Suppressor macrophage treated with lipopolysaccharide for 1 hour (primary cell): ENCODE data around the gene LINGO1.

Source experiments
- DNase-seq, 3 donors: peaks; one replicate each; pipeline ENCODE4 v3.0.0-alpha.2; 2020 to 2022

Gene LINGO1

DNA sequence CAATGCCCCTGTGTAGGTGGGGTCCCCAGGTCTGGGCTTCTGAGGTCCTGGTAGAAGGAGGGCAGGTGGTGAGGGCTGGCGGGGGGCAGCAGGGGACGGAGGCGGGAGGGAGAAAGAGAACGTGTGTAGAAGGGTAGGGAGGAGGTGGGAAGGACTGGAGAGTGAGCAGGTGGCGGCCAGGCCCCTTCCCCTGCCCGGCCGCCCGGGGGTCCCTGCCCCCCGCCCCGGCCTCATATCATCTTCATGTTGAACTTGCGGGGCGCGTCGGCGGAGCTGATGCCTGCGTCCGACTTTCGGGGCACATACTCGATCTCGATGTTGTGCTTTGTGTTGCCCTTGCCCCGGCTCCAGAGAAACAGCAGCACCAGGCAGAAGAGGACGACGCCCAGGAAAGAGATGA, 18.9 kb downstream of the LINGO1 start:
- DNase-seq = no peak

DNA sequence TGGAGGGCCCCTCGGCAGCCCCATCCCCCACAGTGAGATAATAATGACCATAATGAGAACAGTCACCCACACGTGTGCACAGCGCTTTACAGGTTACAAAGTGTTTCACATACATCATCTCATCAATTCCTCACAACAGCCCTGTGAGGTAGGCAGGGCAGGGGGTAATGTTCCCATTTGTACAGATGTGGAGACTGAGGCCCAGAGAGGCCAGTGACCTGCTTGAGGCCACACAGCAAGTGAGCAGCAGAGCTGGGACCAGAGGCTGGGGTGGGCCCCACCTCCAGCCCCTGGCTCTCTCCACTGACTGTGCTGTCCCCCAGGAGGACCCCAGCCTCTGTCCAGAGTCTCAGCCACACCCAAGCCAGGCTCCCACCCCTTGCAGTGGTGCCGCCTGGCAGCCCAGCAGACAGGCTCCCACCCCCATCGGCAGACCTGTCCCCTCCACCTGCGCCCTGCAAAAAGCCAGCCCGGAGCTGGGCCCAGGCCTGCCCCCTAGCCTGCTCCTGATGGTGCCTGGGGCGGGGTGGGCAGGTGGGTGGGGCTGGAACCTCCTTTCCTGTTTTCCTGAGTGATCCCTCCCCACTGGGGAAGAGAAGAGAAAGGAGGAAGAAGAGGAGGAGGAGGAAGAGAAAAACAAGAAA, 19.6 kb downstream of the LINGO1 start:
- no peak for DNase-seq

DNA sequence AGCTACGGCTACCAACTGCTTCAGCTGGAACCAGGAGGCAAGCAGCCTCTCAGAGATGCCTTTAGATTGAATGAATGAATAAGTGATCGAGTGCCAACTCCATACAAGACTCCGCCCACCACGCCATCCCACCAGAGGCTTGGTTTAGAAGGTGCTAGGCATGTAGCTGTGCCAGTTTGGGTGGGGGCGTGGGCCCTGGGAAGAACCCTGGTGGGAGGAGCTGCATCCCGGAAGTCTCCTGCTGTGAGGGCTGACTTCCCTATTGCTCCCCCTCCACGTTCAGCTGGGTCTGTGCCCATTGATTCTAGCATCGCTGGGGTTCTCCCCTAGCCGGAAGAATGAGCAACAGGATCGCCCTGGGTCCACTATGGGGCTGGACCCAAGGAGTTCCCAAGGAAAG, 20.9 kb downstream of the LINGO1 start:
- peak in 2 of 3 donors; percentile 24 to 34 for DNase-seq

DNA sequence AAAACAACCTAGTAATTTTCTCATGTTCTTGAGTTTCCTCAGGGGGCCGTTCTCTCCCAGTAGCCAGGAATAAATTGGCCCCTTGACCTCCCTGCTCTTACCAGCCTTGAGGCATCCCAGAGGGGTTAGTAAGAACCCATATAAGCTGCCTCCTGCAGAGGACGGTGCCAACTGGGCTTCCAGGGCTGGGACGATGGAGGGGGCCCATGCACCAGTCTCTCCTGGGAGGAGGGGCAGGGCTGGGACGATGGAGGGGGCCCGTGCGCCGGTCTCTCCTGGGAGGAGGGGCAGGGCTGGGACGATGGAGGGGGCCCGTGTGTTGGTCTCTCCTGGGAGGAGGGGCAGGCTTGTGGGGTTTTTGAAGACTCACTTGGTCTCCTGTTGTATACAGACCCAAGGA, 22.0 kb downstream of the LINGO1 start:
- DNase-seq = no peak

DNA sequence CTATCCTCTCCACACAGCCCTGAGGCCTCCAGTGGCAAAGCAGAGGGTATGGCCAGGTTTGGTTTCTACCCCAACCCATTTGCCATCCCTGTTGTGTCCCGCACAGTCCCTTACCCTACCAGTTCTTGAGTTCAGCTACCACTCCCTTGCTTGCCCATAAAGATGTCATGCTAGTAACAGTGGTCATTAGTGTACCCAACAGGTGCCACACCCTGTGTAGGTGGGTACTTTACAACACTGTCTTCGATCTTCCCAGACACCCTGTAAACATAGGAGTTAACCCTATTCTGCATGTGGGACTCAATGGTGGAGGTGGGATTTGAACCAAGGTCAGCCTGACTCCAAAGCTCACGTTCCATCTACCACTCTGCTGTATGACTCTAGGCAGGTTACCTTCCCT, 23.2 kb downstream of the LINGO1 start:
- DNase-seq = no peak

DNA sequence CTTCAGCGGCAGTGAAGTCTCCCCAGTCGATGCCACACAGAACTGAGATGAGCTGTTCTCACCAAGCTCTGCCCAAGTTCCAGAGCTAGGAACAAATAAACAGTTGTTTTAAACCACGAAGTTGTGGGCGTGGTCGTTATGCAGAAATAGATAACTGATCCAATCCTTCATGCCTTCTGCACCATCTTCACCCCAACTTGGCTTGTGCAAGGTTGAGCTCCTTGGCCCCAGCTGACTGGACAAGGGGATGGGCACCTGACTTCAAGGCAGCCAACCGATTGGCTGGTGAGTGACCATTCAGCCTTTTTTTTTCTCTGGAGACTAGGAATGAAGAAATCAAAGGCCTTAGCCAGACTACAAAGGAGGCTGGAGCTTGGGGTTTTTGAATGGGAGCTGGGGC, 23.9 kb downstream of the LINGO1 start:
- DNase-seq = peak in 1 of 3 donors; percentile 19

DNA sequence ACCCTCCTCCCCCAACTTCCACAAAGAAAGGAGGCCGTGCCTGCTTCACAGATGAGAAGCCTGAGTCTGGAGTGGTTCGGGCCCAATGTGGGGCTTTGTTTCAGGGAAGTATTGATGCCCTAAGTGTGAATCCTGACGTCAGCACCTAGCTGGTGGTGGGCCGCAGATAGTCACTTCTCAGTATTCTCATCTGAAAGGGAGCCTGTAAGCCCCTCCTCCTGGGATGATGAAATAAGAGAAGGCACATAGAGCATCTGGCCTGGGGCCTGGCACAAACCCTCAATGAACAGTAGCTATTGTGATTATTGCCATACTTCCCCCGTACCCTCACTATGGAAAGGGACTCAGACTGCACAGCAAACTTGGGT, 24.8 kb downstream of the LINGO1 start:
- DNase-seq = no peak

DNA sequence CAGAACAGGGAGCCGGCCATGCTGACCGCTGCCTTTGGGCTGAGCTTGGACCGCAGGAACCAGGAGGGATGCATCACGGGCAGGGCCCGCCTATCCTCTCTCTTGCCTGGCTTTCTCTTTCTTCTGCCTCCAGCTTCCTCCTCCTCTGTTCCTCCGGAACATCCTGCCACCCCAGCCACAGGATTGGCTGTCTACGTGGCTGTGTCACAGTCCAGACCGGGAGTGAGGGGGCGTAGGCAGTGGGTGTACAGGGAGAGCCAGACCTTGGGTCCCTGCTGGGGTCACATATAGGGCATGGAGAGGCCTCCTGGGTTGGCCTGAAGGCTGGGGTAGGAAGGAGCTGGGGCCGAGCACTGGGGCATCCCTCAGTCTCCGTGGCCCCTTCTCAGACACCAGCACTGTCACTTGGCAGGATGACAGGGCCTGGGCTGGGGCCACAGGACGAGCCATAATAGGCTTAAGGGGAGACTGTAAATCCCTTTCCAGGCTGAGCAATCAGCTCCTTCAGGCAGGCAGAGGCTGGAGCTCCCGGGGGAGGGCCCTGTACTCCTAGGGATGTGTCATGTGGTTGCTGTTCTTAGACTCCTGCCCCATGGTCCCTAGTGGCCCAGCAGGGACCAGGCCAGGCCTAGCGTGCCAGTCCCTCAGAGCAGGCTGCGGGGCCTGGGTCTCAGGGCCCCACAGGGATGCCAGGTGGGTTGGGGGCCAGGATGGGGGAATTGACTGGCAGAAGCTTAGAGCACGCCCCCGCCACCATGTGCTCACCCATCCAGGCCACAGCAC, 25.4 kb downstream of the LINGO1 start:
- peak in 2 of 3 donors; percentile 7 to 43 for DNase-seq

DNA sequence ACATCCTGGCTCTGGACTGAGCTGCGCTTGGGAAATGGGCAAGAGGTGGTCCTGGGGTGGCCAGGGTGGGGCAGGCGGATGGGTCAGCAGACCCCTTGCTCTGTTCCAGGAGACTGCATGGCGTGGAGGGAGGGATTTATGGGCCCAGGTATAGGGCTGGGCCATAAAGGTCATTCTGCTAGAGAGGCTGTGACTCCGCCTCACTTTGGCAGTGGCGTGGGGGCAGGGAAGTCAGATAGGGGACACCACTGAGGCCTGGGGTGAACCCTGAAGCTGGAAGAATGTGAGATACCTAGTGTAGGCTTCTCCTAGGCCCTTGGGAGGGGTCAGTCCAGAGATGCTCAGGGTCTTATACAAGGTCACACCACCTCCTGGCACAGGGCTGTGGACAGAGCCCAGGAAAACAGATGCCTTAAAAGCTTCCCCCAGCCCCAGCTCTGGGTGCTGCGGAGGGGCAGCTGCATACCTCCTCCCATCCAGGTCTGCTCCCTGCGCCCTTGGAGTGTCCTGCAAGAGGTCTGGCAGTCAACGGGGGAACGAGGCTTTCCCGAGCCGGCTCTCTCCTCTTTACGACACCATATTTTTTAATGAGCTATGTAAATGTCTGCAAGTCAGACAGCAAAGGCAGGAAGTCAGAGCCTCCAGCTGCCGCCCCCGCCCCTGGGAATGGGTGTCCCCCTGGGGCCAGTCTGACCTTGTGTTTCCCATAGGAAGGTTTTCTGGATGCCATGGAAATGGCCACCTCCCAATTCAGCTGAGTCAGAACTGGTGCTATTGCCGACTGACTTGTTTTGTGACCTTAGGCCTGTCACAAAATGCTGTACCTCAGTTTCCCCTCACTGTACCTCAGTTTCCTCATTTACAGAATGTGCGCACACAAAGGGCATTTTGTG, 26.3 kb downstream of the LINGO1 start:
- no peak for DNase-seq

DNA sequence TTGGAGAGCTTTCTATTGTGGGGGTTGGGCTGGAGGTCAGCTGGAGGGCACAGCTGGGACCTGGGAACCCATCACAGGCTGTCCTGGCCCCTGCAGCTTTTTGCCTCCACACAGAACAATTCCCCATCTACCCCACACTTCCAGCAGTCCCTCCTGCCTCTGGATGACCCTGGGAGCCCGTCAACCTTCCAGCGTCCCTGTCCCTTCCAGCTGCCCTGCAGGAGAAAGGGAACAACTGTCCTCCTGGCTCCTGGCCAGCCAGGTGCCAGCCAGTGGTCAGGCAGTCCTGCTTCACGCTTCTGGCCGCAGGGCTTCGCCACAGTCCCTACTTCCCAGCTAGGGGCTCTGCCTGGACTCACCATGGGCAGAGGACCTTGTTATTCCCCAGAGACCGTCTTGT, 27.2 kb downstream of the LINGO1 start:
- no peak for DNase-seq

DNA sequence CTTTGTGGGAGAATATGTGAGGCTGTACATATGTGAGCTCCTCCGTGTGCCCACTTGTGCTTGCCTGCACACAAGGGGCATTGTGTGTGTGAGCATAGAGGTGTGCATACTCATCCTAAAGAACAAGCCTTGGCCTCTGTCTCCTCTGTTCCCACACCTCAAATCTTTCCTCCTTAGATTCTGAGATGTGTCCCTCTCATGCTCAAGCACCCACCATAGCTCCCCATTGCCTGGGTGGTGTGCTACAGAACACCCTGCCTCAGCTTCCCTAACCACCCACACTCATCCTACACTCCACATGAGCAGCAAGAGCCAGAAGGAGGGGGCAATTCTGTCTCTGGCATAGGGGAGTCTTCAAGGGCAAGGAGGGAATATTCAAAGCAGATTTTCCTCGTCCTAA, 27.7 kb downstream of the LINGO1 start:
- no peak for DNase-seq

DNA sequence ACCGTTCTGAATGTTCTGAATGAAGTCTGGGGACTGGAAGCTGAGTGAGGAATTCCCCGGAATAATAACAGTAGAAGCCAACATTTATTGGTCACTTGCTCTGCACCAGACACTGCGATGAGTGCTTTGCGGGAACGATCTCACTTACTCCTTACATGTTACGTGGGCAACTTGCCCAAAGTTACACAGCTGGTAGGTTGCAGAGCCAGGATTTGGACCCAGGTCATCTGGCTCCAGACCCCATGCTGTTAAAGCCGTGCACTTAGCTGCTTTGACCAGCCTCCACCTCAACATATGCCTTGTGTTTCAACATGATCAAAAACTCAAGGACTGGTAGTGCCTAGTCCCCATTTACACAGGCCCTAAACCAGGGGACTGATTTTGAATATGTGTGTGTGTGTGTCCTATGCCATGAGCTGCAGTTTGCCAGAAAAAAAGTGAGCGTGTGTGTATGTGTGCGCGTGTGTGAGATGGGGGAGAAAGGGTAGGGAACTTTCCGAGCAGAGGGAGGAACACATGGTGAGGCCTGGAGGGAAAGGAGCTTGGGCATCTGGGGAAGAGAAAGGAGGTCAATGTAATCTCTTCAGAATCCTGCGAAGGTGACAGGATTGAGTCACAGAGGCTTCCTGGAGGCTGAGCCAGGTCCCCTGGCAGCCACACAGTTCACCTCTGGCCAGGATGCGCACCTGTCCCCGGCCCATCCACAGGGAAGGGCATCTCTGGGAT, 28.9 kb downstream of the LINGO1 start:
- no peak for DNase-seq

DNA sequence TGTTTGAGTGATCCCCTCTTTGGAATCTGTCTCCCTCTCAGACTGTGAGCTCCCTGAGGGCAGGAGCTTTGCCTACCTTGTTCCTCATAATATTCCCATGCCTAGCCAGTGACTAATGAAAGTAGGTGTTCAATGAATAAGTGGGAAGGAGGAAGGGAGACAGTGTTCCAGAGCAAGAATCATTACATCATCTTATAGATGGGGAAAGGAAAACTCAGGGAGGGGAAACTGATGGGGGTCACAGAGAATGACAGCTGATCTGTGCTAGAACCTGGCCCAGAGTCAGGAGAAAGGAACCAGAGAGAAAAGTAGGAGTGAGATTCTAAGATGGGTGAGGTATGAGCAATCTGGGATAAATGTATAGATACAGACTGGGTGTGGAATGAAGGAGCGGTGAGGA, 29.9 kb downstream of the LINGO1 start:
- DNase-seq = no peak

DNA sequence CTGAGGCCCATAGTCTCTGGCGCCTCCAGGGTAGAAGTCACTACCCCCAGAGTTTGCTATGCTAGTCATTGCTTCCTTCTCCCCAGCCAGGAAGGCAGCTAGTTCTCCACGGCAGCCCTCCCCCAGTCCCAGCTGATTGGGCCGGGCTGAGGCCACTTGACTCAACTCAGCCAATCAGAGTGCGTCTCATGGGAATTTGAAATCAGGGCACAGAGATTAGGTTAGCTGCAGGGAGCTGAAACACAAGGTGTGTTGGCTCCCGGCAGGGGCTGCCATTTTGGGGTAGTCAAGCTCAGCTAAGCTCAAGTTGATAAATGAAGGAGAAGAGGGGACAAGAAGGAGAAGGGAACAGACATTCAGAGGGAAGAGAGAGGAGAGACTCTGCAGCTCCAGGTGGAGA, 32.8 kb downstream of the LINGO1 start:
- peak; percentile 26 to 46 (median 42) for DNase-seq

DNA sequence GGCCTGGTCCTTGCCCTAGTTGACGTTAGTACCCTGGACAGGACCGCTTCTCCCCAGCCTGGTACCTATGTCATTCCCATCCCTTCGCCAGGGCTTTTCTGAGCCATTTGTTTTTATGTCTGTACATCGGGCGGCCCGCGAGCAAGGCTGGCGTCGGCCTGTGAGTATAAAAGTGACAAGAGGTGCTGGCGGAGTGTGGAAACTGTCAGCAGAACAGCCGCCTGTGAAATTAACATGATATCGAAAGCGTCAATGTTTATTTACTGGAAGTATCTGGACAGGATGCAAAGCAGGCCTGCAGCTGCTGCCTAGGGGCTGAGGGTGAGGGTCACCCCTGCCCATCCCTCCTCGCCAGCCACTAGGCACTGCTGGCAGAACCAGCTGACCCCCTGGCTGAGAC, 33.4 kb downstream of the LINGO1 start:
- no peak for DNase-seq

DNA sequence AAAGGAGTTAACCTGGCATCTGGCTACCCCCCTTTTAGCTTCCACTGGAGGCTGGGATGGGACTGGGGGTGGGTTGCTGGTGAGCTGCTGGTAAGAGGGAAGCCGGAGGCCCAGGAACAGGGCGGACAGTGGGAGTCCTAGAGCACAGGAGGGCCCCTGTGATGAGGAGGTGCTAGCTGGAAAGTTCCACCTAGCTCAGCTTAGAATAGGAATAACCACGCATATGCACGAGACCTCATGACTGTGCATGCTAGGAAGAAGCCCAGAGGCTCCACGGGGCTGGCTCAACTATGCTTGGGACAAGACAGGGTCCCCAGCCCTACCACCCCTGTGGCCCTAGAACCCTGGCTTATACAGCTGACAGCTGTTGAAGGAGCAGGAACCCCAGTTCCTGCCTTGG, 34.1 kb downstream of the LINGO1 start:
- DNase-seq = no peak

DNA sequence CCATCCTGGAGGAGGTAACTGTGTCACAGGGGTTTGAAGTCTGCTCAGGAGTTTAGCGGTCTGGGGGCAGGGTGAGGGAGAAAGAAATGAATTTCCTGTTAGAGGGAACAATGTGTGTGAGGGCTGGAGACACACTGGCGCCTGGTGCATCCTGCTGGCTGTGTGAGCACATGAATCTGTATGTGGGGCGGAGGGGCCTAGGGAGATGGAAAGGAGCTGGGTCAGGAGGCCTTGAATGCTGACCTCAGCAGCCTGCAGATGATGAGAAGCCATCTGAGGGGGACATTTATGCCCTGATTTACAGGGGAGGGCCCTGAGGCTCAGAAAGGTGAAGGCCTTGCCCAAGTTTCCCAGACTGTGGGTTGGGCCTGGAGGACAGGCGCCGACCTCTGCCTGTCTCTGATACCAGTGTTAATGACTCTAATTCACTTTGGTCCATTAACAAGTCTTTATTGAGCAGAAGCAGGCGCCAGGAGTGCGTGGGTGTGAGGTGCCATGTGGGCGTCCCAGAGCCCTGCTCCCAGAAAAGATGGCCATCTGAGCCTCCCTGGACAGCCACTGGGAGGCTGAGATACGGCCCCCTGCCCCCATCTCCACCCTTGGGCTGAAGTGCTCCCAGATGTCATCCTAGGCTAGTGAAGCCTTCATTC, 34.8 kb downstream of the LINGO1 start:
- DNase-seq = no peak

DNA sequence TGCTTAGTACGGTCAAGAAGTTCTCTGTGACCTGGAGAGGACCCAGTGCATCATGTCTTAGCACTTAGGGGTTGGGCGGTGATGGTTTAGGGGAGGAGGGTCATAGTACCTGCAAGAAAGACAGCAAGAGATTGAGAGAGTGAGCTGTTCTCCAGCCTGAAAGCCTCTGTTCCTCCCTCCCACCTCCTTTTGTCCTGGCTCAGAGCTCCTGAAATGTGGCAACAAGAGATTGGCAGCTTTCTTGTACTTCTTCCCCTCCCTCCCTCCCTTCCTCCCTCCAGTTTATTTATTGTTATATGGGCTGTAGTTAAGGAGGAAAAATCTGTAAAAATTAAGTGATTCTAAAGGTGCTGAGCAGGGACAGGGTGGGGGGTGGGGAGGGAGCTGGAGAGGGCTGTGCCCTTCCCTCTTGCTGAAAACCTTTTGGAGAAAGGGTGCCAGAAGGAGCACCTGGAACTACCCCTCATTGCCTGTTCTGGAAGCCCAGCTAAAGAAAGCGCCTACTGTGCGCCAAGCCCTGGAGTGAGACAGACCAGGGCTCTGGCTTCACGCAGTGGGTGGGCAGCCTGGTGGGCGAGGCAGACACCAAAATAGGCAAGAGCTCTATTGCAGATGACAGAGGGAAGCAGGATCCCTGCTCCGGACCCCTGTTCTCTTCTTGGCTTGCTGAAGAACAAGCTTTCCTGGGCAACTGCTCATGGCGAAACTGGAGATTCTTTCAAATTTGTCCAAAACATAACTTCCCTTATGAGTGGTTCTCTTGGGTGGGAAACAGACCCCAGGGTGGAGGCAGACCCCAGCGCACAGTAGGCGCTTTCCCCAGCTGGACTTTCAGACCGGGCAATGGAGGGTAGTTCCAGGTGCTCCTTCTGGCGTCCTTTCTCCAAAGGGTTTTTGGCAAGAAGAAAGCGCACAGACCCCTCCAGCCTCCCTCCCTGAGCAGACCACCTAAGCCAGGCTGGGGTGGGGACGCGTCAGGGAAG, 35.6 kb downstream of the LINGO1 start:
- no peak for DNase-seq

DNA sequence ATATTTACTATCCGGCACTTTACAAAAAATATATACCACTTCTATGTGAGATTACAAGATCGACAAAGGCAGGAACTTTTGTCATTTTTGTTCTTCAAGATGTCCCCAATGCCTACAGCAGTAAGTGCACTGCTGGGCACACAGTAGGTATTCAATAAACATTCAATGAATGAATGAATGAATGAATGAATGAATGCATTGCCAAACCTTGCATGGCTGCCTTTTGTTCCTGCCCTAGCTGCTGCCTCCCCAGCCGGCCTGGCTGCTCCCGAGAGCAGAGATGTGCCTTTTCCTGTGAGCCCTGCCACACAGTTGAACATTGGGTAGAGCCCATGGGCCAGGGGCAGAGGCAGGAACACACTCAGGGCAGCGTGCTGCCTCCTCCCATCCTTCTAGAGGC, 37.5 kb downstream of the LINGO1 start:
- no peak for DNase-seq

DNA sequence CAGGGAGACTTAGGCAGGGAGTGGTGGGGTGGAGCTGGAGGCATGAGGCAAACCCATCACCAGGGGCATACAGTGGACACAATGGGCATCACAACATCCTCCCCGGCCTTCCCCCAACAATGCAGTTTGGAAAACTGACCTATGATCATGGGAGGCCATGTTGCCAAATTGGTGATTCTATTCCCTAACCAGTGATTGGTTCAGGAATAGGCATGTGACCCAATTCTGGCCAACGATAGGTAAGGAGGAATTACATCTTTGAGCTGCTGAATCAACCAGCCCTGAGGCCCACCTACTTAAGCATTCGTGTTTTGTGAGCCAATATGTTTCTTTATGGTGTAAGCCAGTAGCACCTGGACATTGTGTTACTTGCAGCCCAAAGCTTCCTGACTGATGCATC, 40.0 kb downstream of the LINGO1 start:
- no peak for DNase-seq

DNA sequence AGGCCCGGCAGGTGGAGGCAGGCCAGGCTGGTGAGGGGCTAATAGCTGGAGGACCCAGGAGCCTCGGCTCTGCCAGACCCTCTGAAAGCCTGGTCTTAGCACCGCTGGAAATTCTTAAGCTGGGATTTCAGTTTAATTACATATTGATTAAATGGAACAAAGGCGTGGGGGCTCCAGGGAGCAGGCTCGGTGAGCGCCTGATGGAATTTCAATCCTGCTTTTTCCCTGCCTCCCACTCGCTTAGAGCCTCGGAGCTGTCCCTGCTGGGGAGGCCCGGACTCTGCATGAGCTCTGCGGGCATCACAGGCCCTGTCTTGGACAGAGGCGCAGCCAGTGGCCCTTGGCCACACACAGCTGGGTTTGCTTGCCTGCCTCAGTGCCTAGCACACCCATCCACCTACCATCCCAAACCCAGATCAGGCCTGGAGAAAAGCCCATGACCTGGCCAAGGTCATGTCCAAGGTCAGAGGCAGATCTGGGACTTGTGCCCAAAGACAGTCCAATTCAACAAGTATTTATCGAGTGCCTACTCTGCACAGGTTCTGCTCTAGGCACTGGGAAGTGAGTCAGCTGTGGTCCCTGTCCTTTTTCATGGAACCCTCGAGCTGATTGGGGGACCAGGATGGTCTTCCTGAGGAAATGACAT, 40.6 kb downstream of the LINGO1 start:
- no peak for DNase-seq
